Pulmonary artery endothelial cell (primary cell): ENCODE results near the gene PIK3AP1. TPM values are rescaled to one million over a fixed set of nuclear protein-coding genes. Genes with fewer than 3 reads are reported as not detected.
"Not testable (repeated sequence)": the region's sequence is repeated elsewhere in the genome, so short reads cannot be mapped to it uniquely, and the experiment has no call there.

ENCODE experiments used
- DNase-seq: peaks from one replicate; pipeline ENCODE4 v3.0.0-alpha.2; 2011; ENCODE audit warnings: low read depth, low spot score
- total RNA-seq: library from RNA; depleted of rRNA; stranded (reverse); fragments of >200 nt; gene quantifications from 2 replicates; pipeline ENCODE4 v1.2.3, GENCODE V29; 2014

PIK3AP1 gene
- total RNA-seq, 1 donor from 2014 or later, result 0.13 TPM

DNA sequence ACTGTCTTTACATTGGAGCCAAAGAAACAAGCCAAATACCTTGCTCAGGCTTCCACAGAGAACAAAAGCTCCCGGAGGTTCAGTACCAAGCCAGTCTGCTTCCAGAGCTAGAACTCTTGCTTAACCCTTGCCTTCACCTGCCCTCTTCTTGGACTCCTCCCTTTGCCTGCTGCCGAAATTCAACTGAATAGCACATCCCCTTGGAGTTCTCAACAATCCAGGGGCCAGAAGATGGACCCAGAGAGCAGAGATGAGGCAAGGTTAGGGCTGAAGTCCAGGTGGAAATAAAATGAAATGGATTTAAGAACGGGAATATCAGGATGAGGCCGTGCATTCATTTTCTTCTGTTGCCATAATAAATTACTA is 876 bp upstream of the PIK3AP1 start:
- no peak for DNase-seq

- DNase-seq, result no peak
Observed at GRCh38 chr10:96719850-96720421, 378 bp downstream of the PIK3AP1 start.

DNA sequence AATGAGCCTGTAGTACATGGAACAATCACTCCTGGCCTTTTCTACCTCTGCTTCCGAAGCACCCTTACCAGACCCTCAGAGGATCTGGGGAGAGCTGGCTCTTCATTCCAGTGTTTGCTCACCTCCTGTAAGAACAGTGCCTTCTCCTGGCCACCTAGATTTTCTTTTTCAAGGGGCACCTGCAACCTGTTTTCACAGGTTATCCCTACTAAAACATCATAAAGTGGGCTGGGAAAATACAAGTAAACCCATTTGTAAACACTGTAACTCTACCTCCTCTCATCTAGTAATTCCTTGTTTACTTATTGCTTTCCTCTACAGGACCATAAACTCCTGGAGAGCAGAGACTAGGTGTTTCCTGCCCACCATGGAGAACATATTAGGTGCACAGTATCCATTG is 1.1 kb downstream of the PIK3AP1 start:
- DNase-seq, result no peak

GRCh38 chr10:96718304-96718990 is 1.9 kb downstream of the PIK3AP1 start:
- no peak for DNase-seq

- no peak for DNase-seq
Observed at GRCh38 chr10:96716390-96716789, 3.9 kb downstream of the PIK3AP1 start.

DNA sequence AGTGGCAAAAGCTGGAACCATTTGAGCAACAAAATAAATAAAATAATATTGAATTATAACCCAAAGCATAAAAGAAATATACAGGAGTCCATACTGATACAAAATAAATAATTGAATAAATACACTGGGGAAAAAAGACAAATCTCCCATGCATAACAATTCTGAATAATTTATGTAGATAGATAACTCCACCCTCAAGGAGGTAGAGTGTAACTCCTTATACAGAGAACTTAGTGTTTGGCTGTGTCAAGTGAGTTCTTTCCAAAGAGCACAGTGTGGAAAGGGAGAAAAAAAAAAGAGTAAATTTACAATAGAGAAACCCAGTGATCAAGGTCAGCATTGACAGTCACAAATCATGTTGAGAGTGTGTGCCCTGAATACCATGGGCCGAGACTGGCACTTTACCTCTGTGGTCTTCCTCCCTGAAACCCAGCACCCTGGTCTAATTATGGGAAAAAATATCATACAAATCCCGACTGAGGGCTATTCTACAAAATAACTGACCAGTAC is 5.5 kb downstream of the PIK3AP1 start:
- no peak for DNase-seq

DNA sequence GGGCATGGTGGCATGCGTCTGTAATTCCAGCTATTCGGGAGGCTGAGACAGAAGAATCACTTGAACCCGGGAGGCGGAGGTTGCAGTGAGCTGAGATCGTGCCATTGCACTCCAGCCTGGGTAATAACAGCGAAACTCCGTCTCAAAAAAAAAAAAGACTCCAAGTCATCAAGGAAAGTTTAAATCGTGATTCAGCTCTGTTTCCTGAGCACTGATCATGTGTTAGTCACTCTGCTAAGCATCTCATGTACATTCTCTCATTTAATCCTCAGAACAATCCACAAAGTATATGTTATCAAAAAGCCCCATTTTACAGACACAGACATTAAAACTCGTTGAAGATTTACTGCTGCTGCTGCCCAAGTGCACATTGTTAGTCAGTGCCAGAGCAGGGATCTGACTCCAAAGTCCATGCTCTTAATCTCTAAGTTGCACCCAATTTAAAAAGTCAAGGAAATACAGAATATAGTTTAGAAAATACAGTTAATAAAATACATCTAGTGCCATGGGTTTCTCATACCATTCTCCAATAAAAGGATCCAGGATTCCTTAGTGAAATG is 6.2 kb downstream of the PIK3AP1 start:
- no peak for DNase-seq

GRCh38 chr10:96712662-96713271 is 7.5 kb downstream of the PIK3AP1 start:
- no peak for DNase-seq

- no peak for DNase-seq
Observed at GRCh38 chr10:96711048-96711728, 9.1 kb downstream of the PIK3AP1 start.

DNA sequence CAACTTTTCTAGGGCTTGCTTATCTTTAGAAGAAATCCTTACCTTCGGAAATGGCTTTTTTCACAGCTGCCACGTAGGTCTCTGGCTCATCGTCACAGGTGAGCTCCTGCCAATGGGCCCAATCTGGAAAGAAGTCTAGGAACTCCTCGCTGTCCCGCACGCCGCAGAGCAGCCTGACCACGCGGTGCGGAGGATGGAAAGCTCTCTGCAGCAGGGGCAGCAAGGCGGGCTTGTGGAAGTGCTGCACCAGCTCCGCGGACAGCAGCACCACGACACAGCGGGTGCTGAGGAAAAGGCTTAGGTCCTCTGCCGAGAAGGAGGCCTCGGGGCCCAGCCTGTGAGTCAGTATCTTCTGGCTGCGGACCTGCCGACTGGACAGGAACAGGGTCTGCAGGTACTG is 10.8 kb downstream of the PIK3AP1 start:
- no peak for DNase-seq

GRCh38 chr10:96708996-96709395 is 11.3 kb downstream of the PIK3AP1 start:
- DNase-seq, result no peak

DNA sequence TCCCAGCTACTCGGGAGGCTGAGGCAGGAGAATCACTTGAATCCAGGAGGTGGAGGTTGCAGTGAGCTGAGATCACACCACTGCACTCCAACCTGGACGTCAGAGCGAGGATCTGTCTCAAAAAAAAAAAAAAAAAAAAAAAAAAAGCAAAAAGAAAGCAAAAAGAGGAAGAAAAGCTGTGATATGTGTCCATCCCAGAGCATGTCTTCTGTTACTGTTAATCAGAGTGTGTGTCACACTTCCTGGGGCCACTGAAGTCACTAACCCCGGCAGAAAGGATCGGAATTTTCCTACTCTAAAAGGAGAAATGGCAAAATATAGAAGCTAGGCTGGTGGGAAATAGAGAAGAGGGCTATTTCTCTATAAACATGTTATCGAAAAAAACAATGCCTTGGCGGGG is 11.9 kb downstream of the PIK3AP1 start:
- DNase-seq, result no peak

DNA sequence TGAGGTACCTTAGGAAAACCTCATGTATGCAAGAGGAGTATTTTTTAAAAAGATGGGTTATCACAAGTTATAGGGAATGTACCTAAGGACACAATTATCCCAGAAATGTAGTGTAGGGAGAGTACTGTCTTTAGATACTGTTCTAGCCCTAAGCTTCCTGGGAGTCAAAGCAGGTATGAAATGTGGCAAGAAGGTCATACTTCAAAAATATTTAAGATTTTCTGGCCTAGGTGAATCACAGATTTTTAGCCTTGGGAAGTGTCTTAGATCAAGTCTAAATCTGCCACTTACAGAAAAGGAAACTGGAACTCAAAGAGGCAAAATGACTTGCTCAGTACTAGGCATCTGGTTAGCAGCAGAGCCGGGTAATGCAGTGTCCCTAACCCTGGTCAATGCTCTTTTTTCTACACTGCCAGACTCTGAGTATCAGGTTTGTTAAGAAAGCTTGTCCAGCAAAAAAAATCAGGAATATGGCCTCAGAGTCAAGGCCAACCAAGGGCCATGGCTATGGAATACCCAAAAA is 13.9 kb downstream of the PIK3AP1 start:
- no peak for DNase-seq

GRCh38 chr10:96705134-96705533 is 15.2 kb downstream of the PIK3AP1 start:
- DNase-seq, result no peak

- no peak for DNase-seq
Observed at GRCh38 chr10:96704563-96704962, 15.8 kb downstream of the PIK3AP1 start.

- no peak for DNase-seq
Observed at GRCh38 chr10:96703358-96703757, 17.0 kb downstream of the PIK3AP1 start.

DNA sequence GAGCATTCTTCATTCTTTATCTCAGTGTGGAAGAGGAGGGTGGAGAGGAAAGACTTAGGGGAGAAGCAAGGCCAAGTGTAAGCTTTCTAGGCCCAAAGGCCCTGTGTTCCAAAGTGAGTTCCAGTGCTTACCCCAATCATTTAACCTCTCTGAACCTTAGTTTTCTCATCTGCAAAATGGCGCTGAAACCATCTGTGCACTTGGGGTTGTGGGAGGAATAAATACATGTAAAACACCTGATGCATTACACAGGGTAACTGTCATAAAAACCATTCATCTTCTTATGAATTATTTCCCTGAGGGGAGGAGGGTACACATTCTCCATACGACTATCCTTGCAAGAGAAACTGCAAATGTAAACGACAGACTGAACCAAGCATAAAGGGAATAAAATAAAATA is 19.0 kb downstream of the PIK3AP1 start:
- DNase-seq, result no peak

GRCh38 chr10:96700374-96701099 is 19.8 kb downstream of the PIK3AP1 start:
- DNase-seq, result no peak

DNA sequence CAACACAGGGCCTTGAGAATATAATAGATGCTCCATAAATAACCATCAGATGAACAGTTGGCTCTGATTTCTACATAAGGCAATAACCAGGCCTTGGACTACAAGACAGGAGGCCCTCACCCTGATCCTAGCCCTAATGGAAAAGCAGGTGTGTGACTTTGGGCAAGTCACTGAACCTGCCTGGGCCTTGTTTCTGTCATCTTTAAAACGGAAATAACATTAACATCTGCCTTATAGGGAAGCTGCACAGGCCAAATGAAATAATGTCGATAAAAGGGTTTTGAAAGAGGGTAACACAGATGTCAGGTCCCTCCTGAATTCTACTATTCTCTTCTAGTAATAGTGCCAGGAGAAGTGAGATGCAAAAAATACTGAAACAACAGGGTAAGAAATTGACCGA is 20.7 kb downstream of the PIK3AP1 start:
- DNase-seq, result no peak

GRCh38 chr10:96698305-96698704 is 22.0 kb downstream of the PIK3AP1 start:
- not testable (repeated sequence) for DNase-seq

DNA sequence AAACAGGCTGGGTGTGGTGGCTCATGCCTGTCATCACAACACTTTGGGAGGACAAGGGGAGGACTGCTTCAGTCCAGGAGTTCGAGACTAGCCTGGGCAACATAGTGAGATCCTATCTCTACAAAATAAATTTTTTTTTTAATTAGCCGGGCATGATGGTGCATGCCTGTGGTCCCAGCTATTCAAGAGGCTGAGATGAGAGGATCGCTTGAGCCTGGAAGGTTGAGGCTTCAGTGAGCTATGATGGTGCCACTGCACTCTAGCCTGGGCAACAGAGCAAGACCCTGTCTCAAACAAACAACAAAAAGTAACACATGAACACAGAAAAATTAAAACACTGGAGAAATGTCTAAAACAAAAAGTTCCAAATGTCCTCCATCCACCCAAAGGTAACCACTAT is 22.9 kb downstream of the PIK3AP1 start:
- DNase-seq, result no peak
